Measurements from ENCODE around the gene CACNB4. TPM values are rescaled to one million over a fixed set of nuclear protein-coding genes. Genes with fewer than 3 reads are reported as not detected.

CACNB4 gene
- total RNA-seq, 1 experiment from 2014 or later: not detected

- no peaks in the 10 kb centered on the region for H3K79me2 ChIP-seq (ENCODE audit: low read length)
- no peaks in the 10 kb centered on the region for H3K4me1 ChIP-seq (ENCODE audit: insufficient read depth, low read length)
- no peaks in the 10 kb centered on the region for H3K9me2 ChIP-seq (replicated peaks; ENCODE audit: low read length)
- POLR2A ChIA-PET (ENCODE audit: unreplicated experiment): no interaction called here
- BruUV-seq (replicated peaks): no TSS peak
- TF ChIP-seq EZH2 (IDR thresholded peaks at IDR 0.05; ENCODE audit: low read length, unreplicated experiment): no peak
- TF ChIP-seq EZH2phosphoT487 (IDR thresholded peaks at IDR 0.05; ENCODE audit: borderline replicate concordance, low read length): no peak
- TF ChIP-seq, protein P1, sequence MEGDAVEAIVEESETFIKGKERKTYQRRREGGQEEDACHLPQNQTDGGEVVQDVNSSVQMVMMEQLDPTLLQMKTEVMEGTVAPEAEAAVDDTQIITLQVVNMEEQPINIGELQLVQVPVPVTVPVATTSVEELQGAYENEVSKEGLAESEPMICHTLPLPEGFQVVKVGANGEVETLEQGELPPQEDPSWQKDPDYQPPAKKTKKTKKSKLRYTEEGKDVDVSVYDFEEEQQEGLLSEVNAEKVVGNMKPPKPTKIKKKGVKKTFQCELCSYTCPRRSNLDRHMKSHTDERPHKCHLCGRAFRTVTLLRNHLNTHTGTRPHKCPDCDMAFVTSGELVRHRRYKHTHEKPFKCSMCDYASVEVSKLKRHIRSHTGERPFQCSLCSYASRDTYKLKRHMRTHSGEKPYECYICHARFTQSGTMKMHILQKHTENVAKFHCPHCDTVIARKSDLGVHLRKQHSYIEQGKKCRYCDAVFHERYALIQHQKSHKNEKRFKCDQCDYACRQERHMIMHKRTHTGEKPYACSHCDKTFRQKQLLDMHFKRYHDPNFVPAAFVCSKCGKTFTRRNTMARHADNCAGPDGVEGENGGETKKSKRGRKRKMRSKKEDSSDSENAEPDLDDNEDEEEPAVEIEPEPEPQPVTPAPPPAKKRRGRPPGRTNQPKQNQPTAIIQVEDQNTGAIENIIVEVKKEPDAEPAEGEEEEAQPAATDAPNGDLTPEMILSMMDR (conservative IDR thresholded peaks at IDR 0.05; ENCODE audit: low read depth, low read length): no peak
- no peaks in the 10 kb centered on the region for H3F3A ChIP-seq (ENCODE audit: low read length, unreplicated experiment)
- H3K4me2 ChIP-seq (ENCODE audit: low read length): no peak overlapping the region
- no peak overlapping the region for H2AFZ ChIP-seq (ENCODE audit: low read length)
- no peaks in the 10 kb centered on the region for H4K20me1 ChIP-seq (ENCODE audit: low read length)
- DNase-seq: no peak
- no peak overlapping the region for H3K9ac ChIP-seq (ENCODE audit: low read length)
- no peak for ATAC-seq
- H3K9me3 ChIP-seq (ENCODE audit: low read length): no peaks in the 10 kb centered on the region
- intact Hi-C loops (cut with micrococcal nuclease): no loop called here
- CTCF ChIA-PET: no interaction called here
- no peak overlapping the region for H3K4me3 ChIP-seq (ENCODE audit: low read length)
- H3K27me3 ChIP-seq (ENCODE audit: low read length): peaks cover 8% of the 10 kb centered on the region
- no peaks in the 10 kb centered on the region for H3K36me3 ChIP-seq (ENCODE audit: low read depth, low read length)
- no peak overlapping the region for H3K27ac ChIP-seq (ENCODE audit: low read length)
These were observed 35.4 kb downstream of the CACNB4 start for GRCh38 chr2:152063325-152063924.

DNA sequence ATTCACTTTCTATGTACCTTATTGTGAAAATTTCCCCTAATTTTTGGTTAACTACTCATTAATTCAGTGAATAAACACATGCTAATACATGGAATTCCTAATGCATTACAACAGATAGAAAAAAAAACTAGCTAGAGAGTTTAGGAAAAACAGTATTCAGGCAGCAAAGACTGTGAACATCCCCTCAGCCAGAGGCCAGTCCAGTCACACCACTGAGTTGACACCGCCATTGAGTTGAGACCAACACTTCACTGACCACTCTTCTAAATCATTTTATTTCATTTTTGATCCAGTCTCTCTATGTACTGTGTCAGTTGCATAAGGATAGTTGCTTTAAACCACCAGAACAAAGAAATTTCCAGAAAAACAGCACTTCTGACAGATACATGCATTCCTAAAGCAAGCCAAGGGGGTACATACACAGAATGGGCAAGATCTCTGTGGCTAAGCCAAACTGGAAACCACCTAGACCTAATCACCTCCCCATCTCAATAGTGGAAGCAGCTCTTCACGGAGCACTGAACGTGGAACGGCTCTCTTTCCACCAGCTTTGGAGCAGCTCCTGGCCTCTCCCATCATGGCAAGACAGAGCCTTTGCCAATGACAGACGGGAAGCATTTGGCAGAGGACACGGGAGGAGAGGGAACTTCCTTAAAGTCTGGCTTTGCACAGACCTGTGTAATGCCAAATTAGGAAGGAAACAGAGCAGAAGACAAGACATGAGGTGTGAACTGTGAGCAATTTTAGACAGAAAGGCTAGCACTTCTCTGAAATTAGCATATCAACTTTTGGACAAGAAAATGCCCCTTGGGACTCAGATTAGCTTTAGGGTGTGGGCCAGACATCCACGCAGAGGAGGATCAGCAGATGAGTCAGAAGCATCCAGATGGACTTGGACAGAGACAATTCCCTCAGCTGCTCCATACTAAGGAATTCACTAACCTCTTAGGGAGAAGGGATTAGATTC, 36.4 kb downstream of the CACNB4 start:
- Histone ChIP-seq H3K79me2 (ENCODE audit: low read length) (no peaks in the 10 kb centered on the region), H2AFZ (ENCODE audit: low read length) (no peak overlapping the region), H3K4me2 (ENCODE audit: low read length) (no peak overlapping the region), H4K20me1 (ENCODE audit: low read length) (no peaks in the 10 kb centered on the region), H3K27ac (ENCODE audit: low read length) (no peak overlapping the region), H3K9ac (ENCODE audit: low read length) (no peak overlapping the region), H3K9me2 (replicated peaks; ENCODE audit: low read length) (no peaks in the 10 kb centered on the region), H3K4me3 (ENCODE audit: low read length) (no peak overlapping the region), H3K36me3 (ENCODE audit: low read depth, low read length) (no peaks in the 10 kb centered on the region), H3K27me3 (ENCODE audit: low read length) (peaks cover 8% of the 10 kb centered on the region), H3F3A (ENCODE audit: low read length, unreplicated experiment) (no peaks in the 10 kb centered on the region), H3K4me1 (ENCODE audit: insufficient read depth, low read length) (no peaks in the 10 kb centered on the region), H3K9me3 (ENCODE audit: low read length) (no peaks in the 10 kb centered on the region)
- no TSS peak for BruUV-seq (replicated peaks)
- ChIA-PET POLR2A (ENCODE audit: unreplicated experiment) (no interaction called here), CTCF (no interaction called here)
- no peak for ATAC-seq
- TF ChIP-seq EZH2phosphoT487 (IDR thresholded peaks at IDR 0.05; ENCODE audit: borderline replicate concordance, low read length) (no peak), EZH2 (IDR thresholded peaks at IDR 0.05; ENCODE audit: low read length, unreplicated experiment) (no peak)
- TF ChIP-seq, protein P1 (conservative IDR thresholded peaks at IDR 0.05; ENCODE audit: low read depth, low read length): no peak
- intact Hi-C loops (cut with micrococcal nuclease): no loop called here
- no peak for DNase-seq

GRCh38 chr2:152061383-152061782, 37.5 kb downstream of the CACNB4 start:
- TF ChIP-seq EZH2phosphoT487 (IDR thresholded peaks at IDR 0.05; ENCODE audit: borderline replicate concordance, low read length) (no peak), EZH2 (IDR thresholded peaks at IDR 0.05; ENCODE audit: low read length, unreplicated experiment) (no peak)
- TF ChIP-seq, protein P1 (conservative IDR thresholded peaks at IDR 0.05; ENCODE audit: low read depth, low read length): no peak
- POLR2A ChIA-PET (ENCODE audit: unreplicated experiment): no interaction called here

More at GRCh38 chr2:152061383-152061782, 37.5 kb downstream of the CACNB4 start:
- H4K20me1 ChIP-seq (ENCODE audit: low read length): no peaks in the 10 kb centered on the region
- intact Hi-C loops (cut with micrococcal nuclease): no loop called here
- no peaks in the 10 kb centered on the region for H3K9me3 ChIP-seq (ENCODE audit: low read length)
- H3K36me3 ChIP-seq (ENCODE audit: low read depth, low read length): no peaks in the 10 kb centered on the region
- no peak overlapping the region for H3K4me2 ChIP-seq (ENCODE audit: low read length)
- no peaks in the 10 kb centered on the region for H3K9me2 ChIP-seq (replicated peaks; ENCODE audit: low read length)
- CTCF ChIA-PET: no interaction called here
- no peak for DNase-seq
- H3F3A ChIP-seq (ENCODE audit: low read length, unreplicated experiment): no peaks in the 10 kb centered on the region
- no peaks in the 10 kb centered on the region for H3K4me1 ChIP-seq (ENCODE audit: insufficient read depth, low read length)
- no peak overlapping the region for H3K27ac ChIP-seq (ENCODE audit: low read length)
- H3K4me3 ChIP-seq (ENCODE audit: low read length): no peak overlapping the region
- H3K9ac ChIP-seq (ENCODE audit: low read length): no peak overlapping the region
- no peak for ATAC-seq
- no TSS peak for BruUV-seq (replicated peaks)
- no peaks in the 10 kb centered on the region for H3K79me2 ChIP-seq (ENCODE audit: low read length)
- H3K27me3 ChIP-seq (ENCODE audit: low read length): peaks cover 8% of the 10 kb centered on the region
- H2AFZ ChIP-seq (ENCODE audit: low read length): no peak overlapping the region

Data from PC-3 (cell line).